Activated gamma-delta T cell treated with Interleukin-2 at 50 U/mL for 16 hours (primary cell): ENCODE data around the gene NHLRC1.
A peak's percentile ranks its signal among the peaks of the same experiment; 100 is the strongest.
"Not testable (repeated sequence)": the region's sequence is repeated elsewhere in the genome, so short reads cannot be mapped to it uniquely, and the experiment has no call there.

Source experiments
- DNase-seq: peaks from one replicate; pipeline ENCODE4 v3.0.0-alpha.2; 2020

The NHLRC1 gene

GRCh38 chr6:18122128-18123093 lies at the start of gene NHLRC1:
NHLRC1 (minus strand) TSS chr6:18122677; CDS start chr6:18122606, 71 bp downstream.
- peak; percentile 71 for DNase-seq

DNA sequence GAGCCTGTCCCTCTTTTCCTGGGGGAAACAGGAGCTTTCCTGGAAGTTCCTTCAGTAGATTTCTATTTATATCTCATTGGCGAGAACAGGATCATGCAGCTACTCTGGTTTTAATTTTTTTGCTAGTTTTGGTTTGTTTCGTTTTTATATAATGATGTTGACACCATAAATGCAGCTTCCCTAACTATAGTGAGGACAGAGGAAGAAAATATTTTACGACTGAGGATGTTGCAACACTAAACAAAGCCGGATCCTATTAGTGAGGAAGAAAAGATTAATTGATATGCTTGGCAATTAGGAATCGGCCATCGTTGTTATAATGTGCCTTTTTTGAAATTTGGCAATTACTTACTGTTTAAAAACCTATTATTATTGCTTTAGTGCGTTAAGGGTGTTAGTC lies 49.4 kb upstream of the NHLRC1 start:
- DNase-seq: no peak

DNA sequence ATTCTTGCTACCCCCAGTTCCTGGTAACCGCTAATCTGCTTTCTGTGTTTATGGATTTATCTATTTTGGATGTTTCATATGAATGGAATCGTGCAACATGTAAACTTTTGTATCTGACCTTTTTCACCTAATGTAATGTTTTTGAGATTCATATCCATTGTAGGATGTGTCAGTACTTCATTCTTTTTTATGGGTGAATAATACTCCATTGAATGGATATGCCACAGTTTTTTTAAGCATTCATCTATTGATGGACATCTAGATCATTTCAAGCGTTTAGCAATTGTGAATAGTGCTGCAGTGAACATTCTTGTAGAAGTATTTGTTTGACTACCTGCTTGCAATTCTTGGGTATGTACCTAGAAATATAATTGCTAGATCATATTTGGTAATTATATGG lies 45.8 kb upstream of the NHLRC1 start:
- no peak for DNase-seq

- no peak for DNase-seq
Measured at GRCh38 chr6:18166312-18167036, 44.0 kb upstream of the NHLRC1 start.

DNA sequence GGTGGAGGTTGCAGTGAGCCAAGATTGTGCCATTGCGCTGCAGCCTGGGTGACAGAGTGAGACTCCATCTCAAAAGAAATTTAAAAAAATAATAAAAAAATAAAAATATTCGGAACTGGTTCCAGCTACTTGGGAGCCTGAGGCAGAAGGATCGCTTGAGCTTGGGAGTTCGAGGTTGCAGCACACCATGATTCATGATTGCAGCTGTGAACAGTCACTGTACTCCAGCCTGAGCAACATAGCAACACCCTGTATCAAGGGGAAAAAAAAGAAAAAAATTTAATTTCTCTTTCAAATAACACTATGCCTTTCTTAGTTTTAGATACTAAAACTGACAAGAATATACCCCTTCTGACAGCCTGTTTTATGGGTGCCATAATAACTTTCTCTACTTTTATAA lies 43.3 kb upstream of the NHLRC1 start:
- DNase-seq: no peak

DNA sequence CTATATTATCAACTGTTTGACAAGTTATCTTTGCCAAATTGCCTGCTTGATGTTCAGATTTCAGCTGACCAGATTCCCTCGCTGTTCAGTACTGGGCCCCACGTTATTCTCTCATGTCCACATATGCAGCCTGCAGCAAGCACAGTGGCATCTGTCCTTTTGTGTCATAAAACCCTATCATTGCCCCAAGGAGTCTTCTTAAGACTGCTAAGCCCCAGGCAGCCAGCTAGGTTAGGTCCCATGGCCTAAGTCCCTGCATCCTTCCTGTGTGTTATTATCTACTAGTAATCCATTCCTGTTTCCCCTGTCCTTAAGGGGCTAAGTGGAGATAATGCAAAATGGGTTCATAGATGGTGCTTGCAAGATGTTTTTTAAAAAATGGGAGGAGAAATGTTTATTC lies 39.9 kb upstream of the NHLRC1 start:
- DNase-seq: no peak

DNA sequence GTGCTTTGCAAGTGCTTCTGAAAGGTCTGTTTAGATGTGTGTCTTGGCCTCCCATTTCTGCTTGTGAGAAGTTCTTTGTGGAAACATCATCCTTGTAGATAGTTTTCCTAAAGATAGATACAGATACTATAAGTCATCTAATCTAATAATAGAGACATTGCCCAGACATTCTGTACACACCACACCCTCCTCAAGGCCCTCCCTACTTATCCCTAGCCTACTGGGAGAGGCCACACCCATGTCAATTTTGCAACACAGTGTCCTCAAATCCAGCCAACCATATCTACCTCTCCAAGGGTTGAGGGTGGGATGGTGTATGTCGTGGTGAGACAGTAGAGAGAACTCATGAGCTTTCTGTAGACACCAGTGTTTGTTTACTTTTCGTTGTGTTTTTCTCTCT lies 39.0 kb upstream of the NHLRC1 start:
- no peak for DNase-seq

DNA sequence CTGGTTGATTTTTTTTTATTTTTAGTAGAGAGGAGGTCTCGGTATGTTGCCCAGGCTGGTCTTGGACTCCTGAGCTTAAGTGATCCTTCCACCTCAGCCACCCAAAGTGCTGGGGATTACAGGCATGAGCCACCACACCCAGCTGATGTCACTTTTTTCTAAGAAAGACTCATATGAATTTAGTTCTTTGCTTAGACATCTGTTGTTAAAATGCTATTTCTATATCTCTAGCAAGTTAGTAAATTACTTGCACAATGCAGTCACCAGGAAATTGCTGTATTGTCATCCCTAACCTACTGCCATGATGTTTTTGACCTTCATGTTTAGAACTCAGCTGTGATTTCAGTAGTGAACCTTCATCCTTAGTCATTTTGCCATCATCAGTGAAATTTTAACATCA lies 38.4 kb upstream of the NHLRC1 start:
- no peak for DNase-seq

- peak; percentile 29 for DNase-seq
Measured at GRCh38 chr6:18155864-18156421, 33.5 kb upstream of the NHLRC1 start.

- DNase-seq: peak; percentile 98
Measured at GRCh38 chr6:18155150-18155863, 32.8 kb upstream of the NHLRC1 start, which contains the start of gene KDM1B. KDM1B (plus strand) TSS chr6:18155422; CDS start chr6:18159896, 4,474 bp downstream.

DNA sequence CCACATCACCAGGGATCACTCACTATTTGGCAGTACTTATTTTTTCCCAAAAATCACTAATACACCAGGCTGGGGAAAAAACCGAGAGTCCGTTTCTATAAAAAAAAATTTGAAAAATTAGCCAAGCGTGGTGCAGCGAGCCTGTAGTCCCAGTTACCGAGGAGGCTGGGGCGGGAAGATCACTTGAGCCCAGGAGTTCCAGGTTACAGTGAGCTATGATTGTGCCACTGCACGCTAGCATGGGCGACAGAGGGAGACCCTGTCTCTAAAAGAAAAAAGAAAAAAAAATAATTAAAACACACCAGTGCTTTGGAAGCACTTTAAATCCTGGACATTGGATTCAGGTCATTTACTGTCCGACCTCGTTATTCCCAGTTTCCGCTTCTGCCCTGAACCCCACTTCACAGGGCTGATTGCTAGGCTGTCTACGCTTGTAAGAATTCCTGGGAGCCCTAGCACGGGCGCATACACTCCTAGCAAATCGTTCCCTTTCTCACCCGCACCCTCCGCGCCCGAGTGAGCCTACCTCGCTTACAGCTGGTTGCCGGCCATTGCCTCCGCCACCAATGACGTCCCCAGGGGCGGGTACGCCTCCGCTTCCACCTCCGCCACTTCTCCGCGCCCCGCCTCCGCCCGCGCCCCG lies 32.2 kb upstream of the NHLRC1 start, which contains the start of gene TPMT:
Gene TPMT (minus strand): TSS at position 571 of the 643 bp plus-strand sequence. CDS start 5,950 bp downstream, outside the sequence.
- no peak for DNase-seq

DNA sequence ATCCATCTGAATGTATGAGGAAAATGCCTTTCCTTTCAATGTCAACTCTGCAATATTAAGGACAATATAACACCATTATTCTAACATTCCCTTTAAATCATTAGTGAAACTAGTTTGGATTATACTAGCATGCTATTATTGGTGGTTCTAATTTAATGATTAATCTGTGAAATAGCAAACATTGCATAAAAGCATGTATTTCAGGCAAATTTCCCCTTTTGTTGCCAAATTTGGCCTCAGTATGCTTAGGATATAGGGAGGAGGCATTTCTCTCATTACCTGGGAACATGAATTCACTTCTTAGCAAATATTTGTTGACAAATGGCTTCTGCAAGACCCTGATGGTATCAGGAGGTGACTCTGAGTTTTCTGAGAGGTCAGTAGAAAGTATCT lies 30.8 kb upstream of the NHLRC1 start:
- DNase-seq: no peak

DNA sequence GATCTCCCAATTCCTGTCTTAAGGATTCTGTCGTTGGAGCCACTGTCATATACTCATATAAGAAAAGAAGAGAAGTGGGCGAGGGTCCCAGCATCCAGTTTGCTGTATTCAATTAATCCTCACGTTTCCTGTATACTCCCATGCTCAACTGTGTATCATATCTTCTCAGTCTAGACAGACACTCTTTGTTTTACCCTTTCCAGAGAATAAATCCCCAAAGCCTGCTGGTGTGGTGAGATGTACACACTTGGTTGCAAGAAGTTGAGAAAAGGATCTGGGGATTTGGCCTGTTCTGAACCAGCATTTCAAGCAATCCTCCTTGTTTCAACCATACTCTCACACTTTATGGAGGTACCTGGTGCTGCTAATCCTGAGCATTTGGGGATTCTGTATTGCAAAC lies 29.3 kb upstream of the NHLRC1 start:
- DNase-seq: no peak

DNA sequence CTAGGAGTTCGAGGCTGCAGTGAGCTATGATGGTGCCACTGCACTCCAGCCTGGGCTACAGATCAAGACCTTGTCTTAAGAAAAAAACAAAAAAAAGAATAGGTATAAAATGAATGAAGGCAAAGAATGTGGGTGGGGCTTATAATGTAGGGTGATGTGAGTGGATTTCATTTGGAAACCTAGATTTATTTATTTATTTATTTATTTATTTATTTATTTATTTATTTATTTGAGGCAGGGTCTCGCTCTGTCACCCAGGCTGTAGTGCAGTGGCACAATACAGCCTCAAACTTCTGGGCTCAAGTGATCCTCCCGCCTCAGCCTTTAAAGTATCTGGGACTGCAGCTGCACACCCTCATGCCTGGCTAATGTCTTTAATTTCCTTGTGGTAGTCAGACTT lies 28.9 kb upstream of the NHLRC1 start:
- DNase-seq: not testable (repeated sequence)

DNA sequence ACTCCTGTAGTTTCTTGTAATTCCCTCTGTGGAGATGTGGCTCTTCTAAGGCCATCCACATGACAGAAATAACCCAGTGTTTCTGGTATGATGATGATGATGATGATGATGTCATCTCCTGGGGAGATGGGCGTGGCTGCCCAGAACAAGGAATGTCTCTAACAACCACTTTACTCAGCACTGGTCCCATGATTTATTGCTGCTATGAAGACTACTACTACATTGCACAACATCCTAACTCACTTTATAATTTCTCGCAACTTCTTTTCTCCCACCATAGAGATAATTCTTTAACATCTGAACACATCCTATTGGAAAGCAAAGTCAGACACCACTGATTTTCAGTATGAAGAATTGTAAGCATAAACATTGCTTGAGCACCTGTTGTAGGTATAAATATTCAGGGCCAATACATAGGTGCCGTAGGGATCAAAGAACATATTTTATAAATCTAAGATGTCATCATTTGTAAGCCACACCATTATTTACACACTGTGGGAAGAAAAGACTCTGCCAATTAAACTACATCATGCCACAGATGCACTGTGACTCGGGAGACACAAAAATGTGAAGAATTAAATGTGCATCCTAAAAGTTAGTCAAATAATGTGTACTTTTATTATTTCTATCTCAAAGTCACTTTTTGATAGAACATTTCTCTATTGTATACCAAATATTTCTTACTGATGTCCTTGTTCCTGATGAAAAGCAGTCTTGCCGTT lies 26.0 kb upstream of the NHLRC1 start:
- no peak for DNase-seq

DNA sequence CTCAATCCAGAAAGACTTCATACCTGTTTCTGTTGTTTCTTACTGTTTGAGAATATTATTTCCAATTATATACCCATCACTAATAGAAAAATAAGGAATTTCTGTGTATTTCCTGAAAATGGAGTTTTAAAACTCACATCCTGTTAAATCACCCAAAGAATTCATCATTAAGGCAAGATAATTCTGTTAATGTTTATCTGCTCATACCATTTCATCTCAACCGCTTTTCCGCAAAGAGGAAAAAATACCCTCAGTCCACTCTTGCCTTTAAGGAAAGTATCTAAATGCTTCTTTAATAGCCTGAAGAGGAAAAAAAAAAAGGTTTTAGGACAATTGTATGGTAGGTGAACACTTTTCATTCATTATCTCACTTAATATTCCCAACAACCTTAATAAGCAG lies 25.1 kb upstream of the NHLRC1 start:
- no peak for DNase-seq

DNA sequence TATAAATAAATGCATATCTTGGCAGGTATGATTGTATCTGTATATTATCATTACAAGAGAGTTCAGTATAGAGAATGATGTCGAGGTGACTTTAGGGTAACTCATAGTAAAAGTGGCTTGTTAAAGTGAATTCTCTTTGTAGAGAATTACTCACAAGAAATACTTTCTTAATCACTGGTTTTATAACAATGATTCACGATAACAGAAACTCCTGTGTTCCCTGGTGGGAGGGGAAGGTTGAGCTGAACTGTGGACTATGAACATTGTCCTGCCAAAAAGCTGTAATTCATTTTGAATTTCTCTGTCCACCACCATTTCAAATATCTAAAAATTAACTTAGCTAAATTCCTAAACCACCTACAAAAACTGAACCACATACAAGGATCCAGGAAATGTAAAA lies 24.7 kb upstream of the NHLRC1 start:
- DNase-seq: no peak

DNA sequence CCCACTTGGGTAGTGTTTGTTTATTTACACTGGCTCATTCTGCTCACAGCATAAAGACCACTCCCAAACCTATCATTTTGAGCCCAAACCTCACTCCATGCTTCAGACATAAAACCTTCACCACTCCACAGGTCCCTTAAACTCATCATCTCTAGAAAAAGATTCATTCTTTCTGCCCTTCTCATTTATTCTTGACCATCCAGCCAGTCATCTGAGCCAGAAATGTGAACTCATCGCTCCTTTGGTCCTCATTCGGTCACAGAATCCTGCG lies 20.0 kb upstream of the NHLRC1 start:
- DNase-seq: no peak

DNA sequence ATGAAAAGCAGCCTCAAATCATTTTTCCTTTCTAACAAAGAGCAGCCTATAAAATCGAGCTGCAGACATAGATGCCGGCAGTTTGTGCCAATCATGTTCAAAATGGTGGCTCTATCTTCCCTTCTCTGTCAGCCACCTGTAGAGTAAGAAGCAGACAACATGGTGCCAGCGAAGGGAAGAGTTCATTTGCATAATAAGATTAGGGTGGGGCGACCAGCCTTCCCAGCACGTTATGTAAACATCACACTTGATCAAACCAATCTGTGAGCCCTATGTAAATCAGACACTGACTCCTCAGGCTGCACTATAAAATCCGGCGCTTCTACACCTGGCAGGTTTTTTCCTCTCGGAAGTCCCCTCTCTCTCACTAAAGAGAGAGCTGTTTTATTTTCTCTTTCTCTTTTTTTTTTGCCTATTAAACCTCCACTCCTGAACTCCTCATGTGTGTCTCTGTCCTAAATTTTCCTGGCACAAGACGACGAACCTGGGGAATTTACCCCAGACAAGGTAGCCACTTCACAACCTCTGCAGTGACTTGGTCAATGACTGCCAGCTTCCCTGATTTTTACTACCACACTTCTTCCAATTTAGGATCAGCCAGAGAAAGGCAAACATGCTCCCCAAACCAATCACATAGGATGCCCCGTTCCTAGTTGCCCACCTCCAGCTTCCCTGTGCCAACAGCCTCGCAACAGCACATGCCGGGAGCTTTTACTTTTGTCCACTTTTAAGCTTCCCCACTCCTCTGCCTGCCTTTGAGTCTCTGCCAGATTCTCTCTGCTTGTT lies 19.5 kb upstream of the NHLRC1 start:
- DNase-seq: no peak

DNA sequence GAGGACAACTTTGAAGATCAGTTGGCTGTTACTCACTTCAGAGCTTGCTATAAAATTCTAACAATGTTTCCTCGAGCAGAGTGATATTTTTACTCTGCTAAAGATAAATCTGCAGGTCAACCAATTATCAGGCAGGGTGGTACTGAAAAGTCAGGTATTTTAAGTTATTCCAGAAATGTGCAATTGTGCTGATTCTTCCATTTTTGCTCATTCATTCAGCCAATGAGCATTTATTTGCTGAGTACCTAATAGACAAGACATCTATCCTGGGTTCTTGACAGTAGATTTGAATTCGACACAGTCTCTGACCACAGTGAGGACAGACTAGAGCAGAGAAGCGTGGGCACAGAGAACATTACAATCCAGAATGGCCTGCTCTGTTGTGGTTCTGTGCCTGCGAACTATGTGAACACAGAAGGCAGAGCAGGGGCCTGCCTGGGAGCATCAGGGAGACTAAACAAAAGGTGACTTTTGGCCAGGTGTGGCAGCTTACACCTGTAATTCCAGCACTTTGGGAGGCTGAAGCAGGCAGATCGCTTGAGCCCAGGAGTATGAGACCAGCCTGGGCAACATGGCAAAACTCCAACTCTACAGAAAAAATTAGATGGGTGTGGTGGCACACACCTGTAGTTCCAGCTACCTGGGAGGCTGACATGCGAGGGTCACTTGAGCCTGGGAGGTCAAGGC lies 17.6 kb upstream of the NHLRC1 start:
- DNase-seq: no peak
